ENCODE data around the gene PSMD1. TPM values are rescaled to one million over a fixed set of nuclear protein-coding genes. Genes with fewer than 3 reads are reported as not detected.
"Not testable (repeated sequence)": the region's sequence is repeated elsewhere in the genome, so short reads cannot be mapped to it uniquely, and the experiment has no call there.

PSMD1 gene
- total and polyA plus RNA-seq, 2 experiments from 2014 or later = 102 to 106 TPM

DNA sequence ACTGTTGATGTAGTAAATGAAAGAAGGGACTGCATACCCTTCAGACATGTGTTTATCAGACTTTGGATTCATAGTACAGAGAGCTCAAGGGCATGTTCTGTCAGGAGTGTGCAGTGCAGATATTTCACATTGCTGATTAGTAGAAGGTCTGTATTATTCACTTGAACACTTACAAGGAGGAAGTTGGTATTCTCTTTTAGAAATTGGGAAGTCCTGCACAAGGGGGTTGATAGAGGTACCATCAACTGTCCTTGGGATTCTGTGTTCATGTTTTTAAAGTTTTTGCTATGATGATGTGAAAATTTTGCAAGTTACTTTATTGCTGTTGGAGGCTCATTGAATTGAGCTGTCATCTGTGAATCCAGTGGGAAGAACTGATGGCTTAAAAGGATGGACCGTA, 6.7 kb downstream of the PSMD1 start:
- DNase-seq = no peak
- no peaks in the 10 kb centered on the region for H3K9me3 ChIP-seq (ENCODE audit: low read depth)
- no peaks in the 10 kb centered on the region for H3K9me2 ChIP-seq (ENCODE audit: insufficient read depth)
- H2AFZ ChIP-seq = no peak overlapping the region
- peaks cover 94% of the 10 kb centered on the region for H3K79me2 ChIP-seq (ENCODE audit: insufficient read depth)
- H3K27ac ChIP-seq = no peak overlapping the region
- H3K27me3 ChIP-seq (replicated peaks; ENCODE audit: insufficient read depth) = no peaks in the 10 kb centered on the region
- in situ Hi-C loops (cut with MboI) = no loop called here
- 100% methylated on average over 1 of the region's 1 CpG for WGBS, 2 experiments (ENCODE audit: low coverage in 1 of 2, low lambda C conversion rate in 2 of 2, missing lambda C conversion rate in 2 of 2)
- no peak for TF ChIP-seq EZH2phosphoT487 (IDR thresholded peaks at IDR 0.05; ENCODE audit: insufficient read depth, low read depth)
- TF ChIP-seq EZH2 (IDR thresholded peaks at IDR 0.05; ENCODE audit: insufficient read depth, poor library complexity, severe bottlenecking) = no peak
- H3K4me3 ChIP-seq = no peak overlapping the region
- peaks cover 53% of the 10 kb centered on the region for H3K36me3 ChIP-seq (ENCODE audit: low read depth)
- H4K20me1 ChIP-seq (ENCODE audit: insufficient read depth) = 0 out of 2 replicates have a peak, but pooled peaks cover 17% of the 10 kb centered on the region
- no peak overlapping the region for H3K4me2 ChIP-seq (ENCODE audit: unreplicated experiment)
- no peak overlapping the region for H3K9ac ChIP-seq
- H3F3A ChIP-seq (ENCODE audit: insufficient read depth) = peaks cover 22% of the 10 kb centered on the region
- H3K4me1 ChIP-seq (ENCODE audit: insufficient read depth) = peaks cover 20% of the 10 kb centered on the region

DNA sequence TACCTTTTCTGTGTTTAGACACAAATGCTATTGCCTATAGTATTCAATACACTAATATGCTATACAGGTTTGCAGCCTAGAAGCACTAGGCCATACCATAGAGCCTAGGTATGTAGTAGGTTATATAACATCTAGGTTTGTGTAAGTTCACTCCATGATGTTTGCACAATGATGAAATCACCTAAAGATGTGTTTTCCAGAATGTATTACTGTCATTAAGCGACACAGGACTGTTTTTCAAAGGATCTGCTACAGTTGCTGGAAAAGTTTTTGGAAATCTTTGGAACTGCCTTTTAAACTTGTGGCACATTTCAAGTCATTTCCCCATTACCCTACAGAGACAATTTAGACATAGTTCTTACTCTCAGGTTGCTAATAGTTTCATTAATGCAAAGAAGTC, 9.3 kb downstream of the PSMD1 start:
- Histone ChIP-seq H3K36me3 (ENCODE audit: low read depth) (peaks cover 69% of the 10 kb centered on the region), H3K27me3 (replicated peaks; ENCODE audit: insufficient read depth) (no peaks in the 10 kb centered on the region), H3K9me3 (ENCODE audit: low read depth) (no peaks in the 10 kb centered on the region), H3K4me1 (ENCODE audit: insufficient read depth) (no peaks in the 10 kb centered on the region; the same call in 1 of the 2 replicates), H2AFZ (no peak overlapping the region), H3K4me2 (ENCODE audit: unreplicated experiment) (no peak overlapping the region), H3K27ac (no peak overlapping the region), H3K4me3 (no peak overlapping the region), H3F3A (ENCODE audit: insufficient read depth) (peaks cover 28% of the 10 kb centered on the region), H3K9ac (no peak overlapping the region), H3K9me2 (ENCODE audit: insufficient read depth) (no peaks in the 10 kb centered on the region), H3K79me2 (ENCODE audit: insufficient read depth) (peaks cover 79% of the 10 kb centered on the region), H4K20me1 (ENCODE audit: insufficient read depth) (no peaks in the 10 kb centered on the region)
- DNase-seq = no peak
- in situ Hi-C loops (cut with MboI) = no loop called here
- no peak for TF ChIP-seq EZH2phosphoT487 (IDR thresholded peaks at IDR 0.05; ENCODE audit: insufficient read depth, low read depth)
- no peak for TF ChIP-seq EZH2 (IDR thresholded peaks at IDR 0.05; ENCODE audit: insufficient read depth, poor library complexity, severe bottlenecking)
- 93 to 100% methylated on average over 1 of the region's 1 CpG for WGBS, 2 experiments (ENCODE audit: low coverage in 1 of 2, low lambda C conversion rate in 2 of 2, missing lambda C conversion rate in 2 of 2)

DNA sequence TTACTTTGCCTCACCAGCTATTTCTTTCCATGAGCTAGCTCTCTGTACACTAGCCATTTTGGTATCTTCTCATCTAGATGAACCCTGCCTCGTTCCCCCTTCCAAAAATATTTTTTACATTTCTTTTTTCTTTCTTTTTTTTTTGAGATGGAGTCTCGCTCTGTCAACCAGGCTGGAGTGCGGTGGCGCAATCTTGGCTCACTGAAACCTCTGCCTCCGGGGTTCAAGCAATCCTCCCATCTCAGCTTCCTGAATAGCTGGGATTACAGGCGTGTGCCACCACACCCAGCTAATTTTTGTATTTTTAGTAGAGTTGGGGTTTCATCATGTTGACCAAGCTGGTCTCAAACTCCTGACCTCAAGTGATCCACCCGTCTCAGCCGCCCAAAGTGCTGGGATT, 10.9 kb downstream of the PSMD1 start:
- 94 to 96% methylated on average over 8 of the region's 8 CpGs for WGBS, 2 experiments (ENCODE audit: low coverage in 1 of 2, low lambda C conversion rate in 2 of 2, missing lambda C conversion rate in 2 of 2)
- H3K27ac ChIP-seq; H3K4me2 ChIP-seq (ENCODE audit: unreplicated experiment); H3K4me3 ChIP-seq; DNase-seq; H4K20me1 ChIP-seq (ENCODE audit: insufficient read depth); H2AFZ ChIP-seq; H3K27me3 ChIP-seq (replicated peaks; ENCODE audit: insufficient read depth); in situ Hi-C loops (cut with MboI); H3K4me1 ChIP-seq (ENCODE audit: insufficient read depth); H3K9me2 ChIP-seq (ENCODE audit: insufficient read depth); H3K9ac ChIP-seq; H3K9me3 ChIP-seq (ENCODE audit: low read depth): not testable (repeated sequence)
- H3K36me3 ChIP-seq (ENCODE audit: low read depth) = peaks cover 74% of the 10 kb centered on the region
- peaks cover 28% of the 10 kb centered on the region for H3F3A ChIP-seq (ENCODE audit: insufficient read depth)
- H3K79me2 ChIP-seq (ENCODE audit: insufficient read depth) = peaks cover 76% of the 10 kb centered on the region

DNA sequence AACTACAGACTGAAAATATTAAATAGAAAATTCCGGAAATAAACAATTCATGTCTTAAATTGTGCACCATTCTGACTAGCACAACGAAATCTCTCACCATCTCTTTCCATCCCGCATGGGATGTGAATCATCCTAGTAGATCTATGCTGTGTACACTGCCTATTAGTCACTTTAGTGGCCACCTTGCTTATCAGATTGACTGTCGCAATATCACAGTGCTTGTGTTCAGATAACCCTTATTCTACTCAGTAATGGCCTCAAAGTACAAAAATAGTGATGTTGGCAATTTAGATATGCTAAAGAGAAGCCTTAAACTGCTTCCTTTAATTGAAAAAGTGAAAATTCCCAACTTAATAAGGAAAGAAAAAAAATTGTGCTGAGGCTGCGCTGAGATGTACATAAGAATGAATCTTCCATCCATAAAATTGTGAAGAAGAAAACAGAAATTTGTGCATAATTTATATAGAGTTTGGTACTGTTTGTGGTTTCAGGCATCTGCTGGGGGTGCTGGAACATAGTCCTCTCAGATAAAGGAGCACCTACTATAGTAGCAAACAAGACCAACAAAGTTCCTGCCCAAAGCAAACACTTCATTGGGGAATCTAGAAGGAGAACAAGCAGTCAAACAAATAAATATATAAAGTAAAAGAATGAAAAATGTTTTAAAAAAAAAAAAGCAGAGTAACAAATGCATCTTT, 12.0 kb downstream of the PSMD1 start:
- 88 to 96% methylated on average over 5 of the region's 5 CpGs for WGBS, 2 experiments (ENCODE audit: low coverage in 1 of 2, low lambda C conversion rate in 2 of 2, missing lambda C conversion rate in 2 of 2)
- Histone ChIP-seq H3K27me3 (replicated peaks; ENCODE audit: insufficient read depth) (no peaks in the 10 kb centered on the region), H3F3A (ENCODE audit: insufficient read depth) (peaks cover 28% of the 10 kb centered on the region), H3K79me2 (ENCODE audit: insufficient read depth) (peaks cover 65% of the 10 kb centered on the region), H3K27ac (peak overlapping the region; percentile 36), H3K4me3 (no peak overlapping the region), H4K20me1 (ENCODE audit: insufficient read depth) (no peaks in the 10 kb centered on the region), H3K4me2 (ENCODE audit: unreplicated experiment) (no peak overlapping the region), H3K9me2 (ENCODE audit: insufficient read depth) (no peaks in the 10 kb centered on the region), H3K4me1 (ENCODE audit: insufficient read depth) (no peaks in the 10 kb centered on the region; the same call in 1 of the 2 replicates), H3K36me3 (ENCODE audit: low read depth) (peaks cover 71% of the 10 kb centered on the region), H3K9ac (no peak overlapping the region), H3K9me3 (ENCODE audit: low read depth) (no peaks in the 10 kb centered on the region), H2AFZ (no peak overlapping the region)
- in situ Hi-C loops (cut with MboI) = no loop called here
- DNase-seq = peak; percentile 59
- TF ChIP-seq EZH2phosphoT487 (IDR thresholded peaks at IDR 0.05; ENCODE audit: insufficient read depth, low read depth) = no peak
- no peak for TF ChIP-seq EZH2 (IDR thresholded peaks at IDR 0.05; ENCODE audit: insufficient read depth, poor library complexity, severe bottlenecking)

All from GM23248 (cell line).